Neural progenitor cell (in vitro differentiated cells): ENCODE measurements around the gene LIN7B. TPM values are rescaled to one million over a fixed set of nuclear protein-coding genes. Genes with fewer than 3 reads are reported as not detected.

Source experiments
- DNase-seq: peaks from one replicate; pipeline ENCODE4 v3.0.0-alpha.2; 2016; ENCODE audit warnings: low spot score
- H2AFZ ChIP-seq: fragments of 200-600 bp; sonication (generic); replicated peaks from 2 replicates; pipeline ENCODE4 v1.6.1; 2016; ENCODE audit warnings: antibody characterized with exemption
- H3F3A ChIP-seq: fragments of 200-600 bp; sonication (generic); 2 replicates; pipeline ENCODE4 v1.6.1; 2016; ENCODE audit warnings: antibody characterized with exemption, low read depth
- H3K27ac ChIP-seq: fragments of 200-600 bp; sonication (generic); 2 replicates; pipeline ENCODE4 v1.5.1; 2016; ENCODE audit warnings: mild to moderate bottlenecking
- H3K27me3 ChIP-seq: fragments of 200-600 bp; sonication (generic); 2 replicates; pipeline ENCODE4 v1.6.1; 2016; ENCODE audit warnings: mild to moderate bottlenecking, moderate library complexity
- H3K36me3 ChIP-seq: fragments of 200-600 bp; sonication (generic); 2 replicates; pipeline ENCODE4 v1.5.1; 2016
- H3K4me1 ChIP-seq: fragments of 200-600 bp; sonication (generic); 2 replicates; pipeline ENCODE4 v1.6.1; 2016; ENCODE audit warnings: mixed run types
- H3K4me2 ChIP-seq: fragments of 200-600 bp; sonication (generic); 2 replicates; pipeline ENCODE4 v1.6.1; 2016
- H3K4me3 ChIP-seq: fragments of 200-600 bp; sonication (generic); 2 replicates; pipeline ENCODE4 v1.5.1; 2016
- H3K79me2 ChIP-seq: fragments of 200-600 bp; sonication (generic); 2 replicates; pipeline ENCODE4 v1.6.1; 2016; ENCODE audit warnings: low read depth
- H3K9ac ChIP-seq: fragments of 200-600 bp; sonication (generic); 2 replicates; pipeline ENCODE4 v1.6.1; 2016
- H3K9me3 ChIP-seq: fragments of 200-600 bp; sonication (generic); 2 replicates; pipeline ENCODE4 v1.5.1; 2016; ENCODE audit warnings: low read depth
- H4K20me1 ChIP-seq: fragments of 200-600 bp; sonication (generic); 2 replicates; pipeline ENCODE4 v1.6.1; 2016; ENCODE audit warnings: low read depth
- H3K27ac Mint-ChIP-seq: 3 replicates; pipeline ENCODE4 v1.8.0; 2021; ENCODE audit warnings: mixed read lengths
- H3K27me3 Mint-ChIP-seq: 2 replicates; pipeline ENCODE4 v1.8.0; 2022; ENCODE audit warnings: low read depth, mild to moderate bottlenecking, inconsistent platforms, moderate library complexity, mixed read lengths; ENCODE audit not compliant: insufficient read depth
- H3K36me3 Mint-ChIP-seq: 3 replicates; pipeline ENCODE4 v1.8.0; 2021; ENCODE audit warnings: mixed read lengths
- H3K4me1 Mint-ChIP-seq: 3 replicates; pipeline ENCODE4 v1.8.0; 2021; ENCODE audit warnings: mixed read lengths
- H3K4me3 Mint-ChIP-seq: 3 replicates; pipeline ENCODE4 v1.8.0; 2021; ENCODE audit warnings: mild to moderate bottlenecking, moderate library complexity, mixed read lengths
- H3K9me3 Mint-ChIP-seq: 3 replicates; pipeline ENCODE4 v1.8.0; 2020; ENCODE audit warnings: mixed read lengths
- EZH2 ChIP-seq: fragments of 200-600 bp; sonication (generic); IDR thresholded peaks from 2 replicates; pipeline ENCODE4 v1.6.1; 2017; ENCODE audit warnings: antibody characterized with exemption, mild to moderate bottlenecking, moderate library complexity
- EZH2phosphoT487 ChIP-seq: fragments of 200-600 bp; sonication (generic); IDR thresholded peaks from 2 replicates; pipeline ENCODE4 v1.6.1; 2017; ENCODE audit warnings: antibody characterized with exemption
- total RNA-seq: library from RNA; depleted of rRNA; stranded (reverse); fragments of >200 nt; gene quantifications from 2 replicates; pipeline ENCODE4 v1.2.3, GENCODE V29; 2015; ENCODE audit warnings: low replicate concordance
- TF ChIP-seq, protein P1 (sequence below): fragments of 200-600 bp; sonication (generic); IDR thresholded peaks from 2 replicates; pipeline ENCODE4 v1.5.1; 2017; ENCODE audit warnings: antibody characterized with exemption, mild to moderate bottlenecking

The LIN7B gene
- total RNA-seq, 1 donor from 2014 or later: 9.7 TPM

- peaks cover 37% of the 10 kb centered on the region for H3K27me3 ChIP-seq
- peaks cover 38% of the 10 kb centered on the region for H3K4me1 Mint-ChIP-seq
- H4K20me1 ChIP-seq: peaks cover 6% of the 10 kb centered on the region
- H3K4me3 ChIP-seq: peak overlapping the region; percentile 67
- peaks cover 58% of the 10 kb centered on the region for H3F3A ChIP-seq
- peak; percentile 94 for DNase-seq
- H3K27me3 Mint-ChIP-seq: peaks cover 10% of the 10 kb centered on the region
- H3K36me3 ChIP-seq: no peaks in the 10 kb centered on the region
- H3K27ac Mint-ChIP-seq: peak overlapping the region; percentile 97
- no peaks in the 10 kb centered on the region for H3K9me3 ChIP-seq
- peaks cover 18% of the 10 kb centered on the region for H3K4me1 ChIP-seq
- peak overlapping the region; percentile 92 for H3K4me2 ChIP-seq
- no peak for TF ChIP-seq EZH2
- no peak for TF ChIP-seq EZH2phosphoT487
- TF ChIP-seq, protein P1, sequence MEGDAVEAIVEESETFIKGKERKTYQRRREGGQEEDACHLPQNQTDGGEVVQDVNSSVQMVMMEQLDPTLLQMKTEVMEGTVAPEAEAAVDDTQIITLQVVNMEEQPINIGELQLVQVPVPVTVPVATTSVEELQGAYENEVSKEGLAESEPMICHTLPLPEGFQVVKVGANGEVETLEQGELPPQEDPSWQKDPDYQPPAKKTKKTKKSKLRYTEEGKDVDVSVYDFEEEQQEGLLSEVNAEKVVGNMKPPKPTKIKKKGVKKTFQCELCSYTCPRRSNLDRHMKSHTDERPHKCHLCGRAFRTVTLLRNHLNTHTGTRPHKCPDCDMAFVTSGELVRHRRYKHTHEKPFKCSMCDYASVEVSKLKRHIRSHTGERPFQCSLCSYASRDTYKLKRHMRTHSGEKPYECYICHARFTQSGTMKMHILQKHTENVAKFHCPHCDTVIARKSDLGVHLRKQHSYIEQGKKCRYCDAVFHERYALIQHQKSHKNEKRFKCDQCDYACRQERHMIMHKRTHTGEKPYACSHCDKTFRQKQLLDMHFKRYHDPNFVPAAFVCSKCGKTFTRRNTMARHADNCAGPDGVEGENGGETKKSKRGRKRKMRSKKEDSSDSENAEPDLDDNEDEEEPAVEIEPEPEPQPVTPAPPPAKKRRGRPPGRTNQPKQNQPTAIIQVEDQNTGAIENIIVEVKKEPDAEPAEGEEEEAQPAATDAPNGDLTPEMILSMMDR: no peak
- H3K79me2 ChIP-seq: no peaks in the 10 kb centered on the region
- H3K9me3 Mint-ChIP-seq: no peaks in the 10 kb centered on the region
- H3K4me3 Mint-ChIP-seq: peak overlapping the region; percentile 96
- H3K27ac ChIP-seq: peak overlapping the region; percentile 84
- H3K36me3 Mint-ChIP-seq: peaks cover 6% of the 10 kb centered on the region
- H3K9ac ChIP-seq: no peak overlapping the region
- H2AFZ ChIP-seq: peak overlapping the region; percentile 93
These were observed 36.2 kb downstream of the LIN7B start for GRCh38 chr19:49150106-49150943.

DNA sequence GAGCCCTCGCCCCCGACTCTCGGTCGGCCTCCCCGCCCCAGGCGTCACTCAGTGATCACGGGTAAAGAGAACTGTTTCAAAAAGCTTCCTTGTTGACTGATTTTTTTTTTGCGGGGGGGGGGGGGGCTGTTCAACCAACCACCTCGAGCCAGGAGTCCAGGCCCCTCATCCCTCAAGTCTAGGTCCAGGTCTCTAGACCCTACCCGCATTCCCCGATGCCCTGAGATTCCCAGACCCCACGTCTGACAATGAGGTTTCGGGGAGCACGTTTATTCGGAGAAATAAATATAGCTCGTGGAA is 36.7 kb downstream of the LIN7B start:
- peak overlapping the region; percentile 92 for H3K4me2 ChIP-seq
- DNase-seq: no peak
- Mint-ChIP-seq H3K27ac (no peak overlapping the region), H3K4me1 (peaks cover 38% of the 10 kb centered on the region), H3K27me3 (peaks cover 10% of the 10 kb centered on the region), H3K4me3 (peak overlapping the region; percentile 96), H3K36me3 (peaks cover 6% of the 10 kb centered on the region), H3K9me3 (no peaks in the 10 kb centered on the region)
- H2AFZ ChIP-seq: peak overlapping the region; percentile 93
- peaks cover 24% of the 10 kb centered on the region for H3K4me1 ChIP-seq
- H3K27me3 ChIP-seq: peaks cover 38% of the 10 kb centered on the region
- TF ChIP-seq, protein P1: no peak
- no peak for TF ChIP-seq EZH2
- TF ChIP-seq EZH2phosphoT487: no peak
- no peaks in the 10 kb centered on the region for H3K79me2 ChIP-seq
- no peak overlapping the region for H3K27ac ChIP-seq
- peaks cover 52% of the 10 kb centered on the region for H3F3A ChIP-seq
- peak overlapping the region; percentile 67 for H3K4me3 ChIP-seq
- no peak overlapping the region for H3K9ac ChIP-seq
- H3K9me3 ChIP-seq: no peaks in the 10 kb centered on the region
- no peaks in the 10 kb centered on the region for H3K36me3 ChIP-seq
- peaks cover 10% of the 10 kb centered on the region for H4K20me1 ChIP-seq

DNA sequence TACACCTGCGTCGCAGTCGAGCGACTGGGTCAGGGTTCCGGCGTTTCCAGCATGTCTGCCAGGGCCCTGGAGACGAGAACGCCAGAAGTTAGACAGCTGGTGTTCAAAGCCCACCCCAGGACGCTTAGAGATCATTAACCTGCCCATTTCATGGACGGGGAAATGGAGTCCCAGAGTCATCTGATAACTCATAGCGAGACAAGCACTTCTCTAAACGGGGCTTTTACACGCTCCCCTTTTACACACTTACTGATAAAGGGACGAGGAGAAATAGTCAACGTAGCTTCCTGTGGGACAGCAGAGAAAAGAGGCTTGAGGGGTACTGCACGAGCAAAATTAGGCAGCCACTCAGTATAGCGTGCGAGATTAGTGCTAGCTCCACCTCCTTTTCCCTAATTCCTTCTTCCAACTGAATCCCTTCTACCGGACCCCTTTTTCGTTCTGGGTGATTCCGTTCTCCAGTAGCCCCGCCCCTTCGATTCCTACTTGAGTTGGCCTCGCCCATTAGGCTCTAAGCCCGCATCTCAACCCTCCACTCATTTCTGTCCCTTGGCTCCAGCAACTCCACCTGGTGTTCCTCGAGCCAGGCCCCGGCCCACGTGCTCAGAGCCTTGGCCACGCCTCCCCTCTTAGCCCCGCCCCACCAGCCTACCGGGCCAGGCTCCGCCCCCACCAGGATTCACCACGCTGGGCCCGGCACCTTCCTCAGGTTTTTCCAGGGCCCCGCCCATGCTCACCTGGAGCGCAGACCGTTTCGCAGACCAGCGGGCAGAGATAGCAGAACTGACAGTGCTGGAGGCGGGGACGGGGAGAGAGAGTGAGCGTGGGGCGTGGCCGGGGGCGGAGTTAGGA is 37.3 kb downstream of the LIN7B start:
- Mint-ChIP-seq H3K36me3 (peaks cover 6% of the 10 kb centered on the region), H3K4me3 (peak overlapping the region; percentile 96), H3K4me1 (peaks cover 36% of the 10 kb centered on the region), H3K9me3 (no peaks in the 10 kb centered on the region), H3K27me3 (peaks cover 10% of the 10 kb centered on the region), H3K27ac (peak overlapping the region; percentile 25)
- Histone ChIP-seq H3K9ac (no peak overlapping the region), H3F3A (peaks cover 47% of the 10 kb centered on the region), H4K20me1 (peaks cover 10% of the 10 kb centered on the region), H2AFZ (no peak overlapping the region), H3K36me3 (no peaks in the 10 kb centered on the region), H3K4me3 (peak overlapping the region; percentile 67), H3K27ac (no peak overlapping the region), H3K79me2 (no peaks in the 10 kb centered on the region), H3K27me3 (peaks cover 43% of the 10 kb centered on the region), H3K4me1 (peaks cover 23% of the 10 kb centered on the region), H3K4me2 (peak overlapping the region; percentile 92), H3K9me3 (no peaks in the 10 kb centered on the region)
- TF ChIP-seq EZH2 (no peak), EZH2phosphoT487 (no peak)
- TF ChIP-seq, protein P1: no peak
- peak; percentile 89 for DNase-seq
